ENCODE data around the gene VSIR.

Gene VSIR

GRCh38 chr10:71718165-71718698 is 55.1 kb downstream of the VSIR start:
- no peak for TF ChIP-seq CTCF (IDR thresholded peaks at IDR 0.05; ENCODE audit: low read depth, low read length)
- no peak overlapping the region for H3K4me3 ChIP-seq (ENCODE audit: low read depth, low read length)

GRCh38 chr10:71717551-71717951 is 55.8 kb downstream of the VSIR start:
- H3K4me3 ChIP-seq (ENCODE audit: low read depth, low read length) = no peak overlapping the region
- TF ChIP-seq CTCF (IDR thresholded peaks at IDR 0.05; ENCODE audit: low read depth, low read length) = no peak

DNA sequence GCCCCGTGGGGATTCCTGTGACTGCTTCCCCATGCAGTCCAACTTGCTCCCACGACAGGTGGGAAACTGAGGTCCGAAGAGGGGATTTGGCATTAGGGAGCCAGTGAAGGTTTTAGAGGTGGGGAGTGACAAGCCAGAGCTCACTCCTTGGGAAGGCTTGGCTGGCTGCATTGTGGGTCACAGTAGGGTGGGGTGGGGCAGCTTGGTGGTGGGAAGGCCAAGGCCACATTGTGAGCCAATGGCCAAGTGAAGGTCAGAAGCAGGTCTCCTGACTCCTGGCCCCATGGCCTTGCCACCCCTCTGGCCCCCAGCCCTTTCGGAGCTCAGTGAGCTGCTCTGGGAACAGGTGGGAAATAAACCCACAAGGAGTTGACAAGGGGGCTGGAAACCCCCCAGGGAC is 56.3 kb downstream of the VSIR start:
- no peak overlapping the region for H3K4me3 ChIP-seq (ENCODE audit: low read depth, low read length)
- TF ChIP-seq CTCF (IDR thresholded peaks at IDR 0.05; ENCODE audit: low read depth, low read length) = no peak

DNA sequence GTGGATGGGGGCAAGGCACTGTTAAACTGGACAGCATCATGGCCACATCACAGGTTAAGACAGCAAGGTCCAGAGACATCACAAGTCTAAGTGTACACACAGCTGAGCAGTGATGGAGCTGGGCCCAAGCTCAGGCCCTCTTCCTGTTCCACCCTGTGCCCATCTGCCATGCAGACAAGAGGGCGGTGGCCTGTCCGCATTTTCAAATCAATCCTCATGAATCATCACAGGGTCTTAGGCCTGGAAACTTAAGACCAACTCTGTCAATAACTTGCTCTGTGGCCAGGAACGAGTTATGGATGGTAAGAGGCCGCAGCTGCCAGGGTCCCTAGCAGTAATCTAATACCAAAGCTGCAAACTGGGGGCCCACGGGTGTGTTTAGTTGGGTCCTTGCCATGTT is 56.9 kb downstream of the VSIR start:
- no peak overlapping the region for H3K4me3 ChIP-seq (ENCODE audit: low read depth, low read length)
- no peak for TF ChIP-seq CTCF (IDR thresholded peaks at IDR 0.05; ENCODE audit: low read depth, low read length)

DNA sequence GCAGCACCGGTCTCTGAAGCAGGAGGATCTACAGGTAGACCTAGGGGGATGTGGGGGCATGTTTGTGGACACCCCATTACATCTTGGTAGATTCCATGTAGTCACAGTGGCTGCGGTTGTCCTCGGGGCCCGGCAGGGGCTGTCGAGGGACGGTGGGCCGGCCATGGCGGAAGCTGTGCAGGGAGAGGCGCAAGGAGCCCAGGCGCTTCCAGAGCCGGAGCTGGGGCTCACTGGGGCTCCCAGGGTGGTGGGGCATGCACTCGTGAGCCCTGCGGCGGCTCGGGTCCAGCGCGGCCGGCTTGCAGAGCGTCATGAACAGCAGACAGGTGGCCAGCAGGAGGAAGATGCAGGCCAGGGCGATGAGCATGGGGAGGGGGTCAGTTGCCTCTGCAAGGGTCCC is 57.5 kb downstream of the VSIR start:
- H3K4me3 ChIP-seq (ENCODE audit: low read depth, low read length) = no peak overlapping the region
- TF ChIP-seq CTCF (IDR thresholded peaks at IDR 0.05; ENCODE audit: low read depth, low read length) = no peak

- no peak for TF ChIP-seq CTCF (IDR thresholded peaks at IDR 0.05; ENCODE audit: low read depth, low read length)
- H3K4me3 ChIP-seq (ENCODE audit: low read depth, low read length) = no peak overlapping the region
Observed at GRCh38 chr10:71715026-71715425, 58.3 kb downstream of the VSIR start.

GRCh38 chr10:71714592-71714991 is 58.7 kb downstream of the VSIR start:
- no peak overlapping the region for H3K4me3 ChIP-seq (ENCODE audit: low read depth, low read length)
- TF ChIP-seq CTCF (IDR thresholded peaks at IDR 0.05; ENCODE audit: low read depth, low read length) = no peak

Data from WI38 (cell line).